T-helper 2 cell (primary cell): ENCODE data around the gene GOLGA8O.
"Not testable (repeated sequence)": the region's sequence is repeated elsewhere in the genome, so short reads cannot be mapped to it uniquely, and the experiment has no call there.

Source experiments
- DNase-seq, 5 experiments: peaks; one replicate each; pipeline versions ENCODE4 v3.0.0 to v3.0.0-alpha.2; 2012 to 2022
- total RNA-seq, 2 donors: gene quantifications; one replicate each; lab custom pipeline; 2026; lab: John Stamatoyannopoulos, UW

GOLGA8O gene, protein sequence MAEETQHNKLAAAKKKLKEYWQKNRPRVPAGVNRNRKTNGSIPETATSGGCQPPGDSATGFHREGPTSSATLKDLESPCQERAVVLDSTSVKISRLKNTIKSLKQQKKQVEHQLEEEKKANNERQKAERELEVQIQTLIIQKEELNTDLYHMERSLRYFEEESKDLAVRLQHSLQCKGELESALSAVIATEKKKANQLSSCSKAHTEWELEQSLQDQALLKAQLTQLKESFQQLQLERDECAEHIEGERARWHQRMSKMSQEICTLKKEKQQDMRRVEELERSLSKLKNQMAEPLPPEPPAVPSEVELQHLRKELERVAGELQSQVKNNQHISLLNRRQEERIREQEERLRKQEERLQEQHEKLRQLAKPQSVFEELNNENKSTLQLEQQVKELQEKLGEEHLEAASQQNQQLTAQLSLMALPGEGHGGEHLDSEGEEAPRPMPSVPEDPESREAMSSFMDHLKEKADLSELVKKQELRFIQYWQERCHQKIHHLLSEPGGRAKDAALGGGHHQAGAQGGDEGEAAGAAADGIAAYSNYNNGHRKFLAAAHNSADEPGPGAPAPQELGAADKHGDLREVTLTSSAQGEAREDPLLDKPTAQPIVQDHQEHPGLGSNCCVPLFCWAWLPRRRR
- total RNA-seq, result 0 to 0.31 reads per million in 2 donors

DNA sequence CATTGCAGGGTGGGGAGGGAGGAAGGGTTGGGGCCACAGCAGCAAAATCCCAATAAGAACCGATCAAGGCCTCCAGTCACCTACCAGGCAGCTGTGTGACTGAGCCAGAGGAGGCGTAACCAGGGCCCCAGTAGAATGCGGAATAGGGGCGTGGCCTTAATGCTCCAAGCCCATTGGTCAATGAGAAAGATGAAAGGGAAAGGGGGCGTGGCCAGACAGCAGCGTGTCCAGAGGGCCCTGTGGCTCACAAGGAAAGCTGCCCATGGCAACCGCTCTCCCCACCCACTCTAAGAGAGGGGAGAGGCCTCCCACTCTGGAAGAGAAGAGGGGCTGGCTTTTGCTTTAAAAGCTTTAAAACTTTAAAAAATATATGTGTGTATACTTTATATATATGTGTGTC is at the start of gene GOLGA8O:
TSS of gene GOLGA8O (minus strand) at position 101 of the 400 bp plus-strand sequence. CDS start at position 3, 98 bp downstream.
- DNase-seq, result not testable (repeated sequence)

- not testable (repeated sequence) for DNase-seq
Measured at GRCh38 chr15:32504152-32504811, 48.8 kb upstream of the GOLGA8O start.

- DNase-seq, result not testable (repeated sequence)
Measured at GRCh38 chr15:32502946-32503345, 47.5 kb upstream of the GOLGA8O start.

- not testable (repeated sequence) for DNase-seq
Measured at GRCh38 chr15:32492768-32493167, 37.3 kb upstream of the GOLGA8O start.

DNA sequence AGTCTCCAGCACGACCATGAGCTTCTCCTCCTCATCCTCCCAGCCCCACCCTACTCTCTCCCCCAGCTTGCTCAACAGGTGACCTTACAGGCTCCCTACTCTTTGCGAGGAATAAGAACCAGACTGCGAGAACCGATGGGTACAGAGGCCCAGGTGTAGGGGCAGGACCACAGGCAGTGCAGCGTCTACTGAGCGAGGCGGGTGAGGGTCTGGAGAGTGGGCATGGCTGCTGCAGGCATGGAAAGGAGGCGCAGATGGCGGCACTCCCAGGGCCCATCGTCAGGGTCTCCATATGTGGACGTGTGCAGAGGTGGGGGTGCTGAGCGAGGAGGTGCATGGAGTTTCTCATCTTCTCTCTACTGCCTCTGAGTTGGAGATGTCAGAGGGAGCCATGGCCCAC is 31.0 kb upstream of the GOLGA8O start:
- DNase-seq, result not testable (repeated sequence)

DNA sequence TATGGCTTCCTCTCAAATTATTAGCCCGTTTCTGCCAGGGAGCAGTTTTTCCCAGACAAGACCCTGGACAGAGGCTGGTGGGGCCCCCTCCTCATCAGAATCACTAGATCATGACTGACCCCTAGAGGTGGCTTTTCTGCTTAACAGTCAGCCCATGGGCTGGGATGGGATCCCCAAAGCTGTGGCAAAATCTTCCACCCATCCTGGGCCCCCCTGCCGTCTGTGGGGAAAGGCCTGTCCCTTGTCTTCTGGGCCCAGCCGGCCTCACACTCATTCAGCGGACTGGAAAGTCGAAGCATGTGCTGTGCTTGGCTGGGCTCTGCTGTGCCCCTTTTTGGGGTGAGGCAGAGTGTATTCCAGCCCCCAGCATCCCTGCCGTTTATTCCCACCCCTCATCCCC is 27.9 kb upstream of the GOLGA8O start:
- DNase-seq, result not testable (repeated sequence)

- not testable (repeated sequence) for DNase-seq
Measured at GRCh38 chr15:32481683-32482082, 26.2 kb upstream of the GOLGA8O start.

GRCh38 chr15:32468076-32468475 is 12.6 kb upstream of the GOLGA8O start:
- not testable (repeated sequence) for DNase-seq

GRCh38 chr15:32440445-32440977 is 14.9 kb downstream of the GOLGA8O start:
- not testable (repeated sequence) for DNase-seq

- DNase-seq, result not testable (repeated sequence)
Measured at GRCh38 chr15:32434102-32434963, 21.1 kb downstream of the GOLGA8O start.

DNA sequence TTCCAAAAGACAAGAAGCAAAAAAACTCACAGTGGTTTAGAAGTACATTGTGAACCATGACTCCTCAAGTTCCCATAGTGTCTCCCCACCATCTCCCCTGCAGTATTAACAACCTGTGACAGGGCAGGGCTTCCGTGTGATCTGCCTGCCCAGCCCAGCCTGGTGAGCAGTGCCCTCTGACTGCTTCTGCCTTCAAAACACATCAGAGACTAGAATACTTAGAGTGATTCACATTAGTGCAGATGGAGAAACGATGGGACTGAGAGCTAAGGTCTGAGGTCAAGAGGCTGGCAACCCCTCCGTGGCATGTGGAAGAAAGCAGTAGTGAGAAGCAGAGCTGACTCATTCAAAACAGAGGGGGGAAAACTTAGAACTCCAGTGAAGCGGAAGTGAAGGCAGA is 27.8 kb downstream of the GOLGA8O start:
- DNase-seq, result not testable (repeated sequence)

DNA sequence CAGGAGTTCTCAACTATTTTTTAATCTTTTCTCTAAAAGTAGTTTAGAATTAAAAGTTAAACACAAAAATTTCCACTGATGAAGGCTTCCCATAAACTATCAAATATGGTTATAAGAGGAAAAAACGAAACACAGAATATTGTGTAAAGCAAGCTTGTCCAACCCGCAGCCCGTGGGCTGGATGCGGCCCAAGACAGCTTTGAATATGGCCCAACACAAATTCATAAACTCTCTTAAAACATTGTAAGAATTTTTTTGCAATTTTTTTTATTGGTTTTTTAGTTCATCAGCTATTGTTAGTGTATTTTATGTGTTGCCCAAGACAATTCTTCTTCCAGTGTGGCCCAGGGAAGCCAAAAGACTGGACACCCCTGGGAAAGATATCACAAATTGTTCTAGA is 28.9 kb downstream of the GOLGA8O start:
- not testable (repeated sequence) for DNase-seq

GRCh38 chr15:32407903-32408302 is 47.5 kb downstream of the GOLGA8O start:
- not testable (repeated sequence) for DNase-seq

- DNase-seq, result not testable (repeated sequence)
Measured at GRCh38 chr15:32403192-32403591, 52.2 kb downstream of the GOLGA8O start, which contains the start of gene GOLGA8K. Gene GOLGA8K, minus strand, starts transcription at chr15:32403292. Its CDS starts 98 bp downstream, at chr15:32403194.

- DNase-seq, result not testable (repeated sequence)
Measured at GRCh38 chr15:32396522-32396921, 58.9 kb downstream of the GOLGA8O start.
